Measurements from ENCODE around the gene KIAA0930. TPM values are rescaled to one million over a fixed set of nuclear protein-coding genes. Genes with fewer than 3 reads are reported as not detected.
"Not testable (repeated sequence)": the region's sequence is repeated elsewhere in the genome, so short reads cannot be mapped to it uniquely, and the experiment has no call there.

Gene KIAA0930
- total and polyA plus RNA-seq, 2 donors, result 32.4 TPM

- not testable (repeated sequence) for DNase-seq (ENCODE audit: low read depth in 6 of 9, low spot score in 9 of 9); H3K36me3 ChIP-seq (ENCODE audit: control insufficient read depth in 2 of 2, insufficient read depth in 2 of 2, low read length in 1 of 2); H3K9me3 ChIP-seq (ENCODE audit: control insufficient read depth in 2 of 2, insufficient read depth in 1 of 2, low read length in 1 of 2); H3K27ac ChIP-seq (ENCODE audit: low read depth in 1 of 2, low read length in 1 of 2); H3K27me3 ChIP-seq (ENCODE audit: control insufficient read depth in 2 of 2, insufficient read depth in 1 of 2, low read length in 1 of 2); H3K4me1 ChIP-seq (ENCODE audit: control insufficient read depth in 2 of 2, insufficient read depth in 2 of 2, low read length in 2 of 2); H3K4me3 ChIP-seq (ENCODE audit: low read length in 2 of 2)
- WGBS, result 99% methylated on average over 4 of the region's 4 CpGs
These were observed 17.2 kb upstream of the KIAA0930 start for GRCh38 chr22:45257941-45258340.

- H3K4me3 ChIP-seq (ENCODE audit: low read length in 2 of 2), result no peak overlapping the region
- no peak overlapping the region for H3K27ac ChIP-seq (ENCODE audit: low read depth in 1 of 2, low read length in 1 of 2)
- H3K27me3 ChIP-seq (ENCODE audit: control insufficient read depth in 2 of 2, insufficient read depth in 1 of 2, low read length in 1 of 2), result no peaks in the 10 kb centered on the region
- H3K36me3 ChIP-seq (ENCODE audit: control insufficient read depth in 2 of 2, insufficient read depth in 2 of 2, low read length in 1 of 2), result no peaks in the 10 kb centered on the region
- H3K4me1 ChIP-seq (ENCODE audit: control insufficient read depth in 2 of 2, insufficient read depth in 2 of 2, low read length in 2 of 2), result no peaks in the 10 kb centered on the region
- DNase-seq (ENCODE audit: low read depth in 6 of 9, low spot score in 9 of 9), result no peak
- peaks cover 0 to 4% of the 10 kb centered on the region in 2 donors for H3K9me3 ChIP-seq (ENCODE audit: control insufficient read depth in 2 of 2, insufficient read depth in 1 of 2, low read length in 1 of 2)
- WGBS, result 87% methylated on average over 6 of the region's 6 CpGs
These were observed 14.1 kb upstream of the KIAA0930 start for GRCh38 chr22:45254789-45255278.

GRCh38 chr22:45254388-45254787, 13.7 kb upstream of the KIAA0930 start:
- no peaks in the 10 kb centered on the region for H3K36me3 ChIP-seq (ENCODE audit: control insufficient read depth in 2 of 2, insufficient read depth in 2 of 2, low read length in 1 of 2)
- no peaks in the 10 kb centered on the region for H3K4me1 ChIP-seq (ENCODE audit: control insufficient read depth in 2 of 2, insufficient read depth in 2 of 2, low read length in 2 of 2)
- DNase-seq (ENCODE audit: low read depth in 6 of 9, low spot score in 9 of 9), result no peak
- H3K27me3 ChIP-seq (ENCODE audit: control insufficient read depth in 2 of 2, insufficient read depth in 1 of 2, low read length in 1 of 2), result no peaks in the 10 kb centered on the region
- 97% methylated on average over 7 of the region's 7 CpGs for WGBS
- no peak overlapping the region for H3K4me3 ChIP-seq (ENCODE audit: low read length in 2 of 2)
- no peak overlapping the region for H3K27ac ChIP-seq (ENCODE audit: low read depth in 1 of 2, low read length in 1 of 2)
- H3K9me3 ChIP-seq (ENCODE audit: control insufficient read depth in 2 of 2, insufficient read depth in 1 of 2, low read length in 1 of 2), result peaks cover 0 to 4% of the 10 kb centered on the region in 2 donors

GRCh38 chr22:45253039-45253641, 12.4 kb upstream of the KIAA0930 start:
- Histone ChIP-seq H3K27me3 (ENCODE audit: control insufficient read depth in 2 of 2, insufficient read depth in 1 of 2, low read length in 1 of 2) (no peaks in the 10 kb centered on the region), H3K9me3 (ENCODE audit: control insufficient read depth in 2 of 2, insufficient read depth in 1 of 2, low read length in 1 of 2) (peaks cover 0 to 4% of the 10 kb centered on the region in 2 donors), H3K4me1 (ENCODE audit: control insufficient read depth in 2 of 2, insufficient read depth in 2 of 2, low read length in 2 of 2) (no peaks in the 10 kb centered on the region), H3K4me3 (ENCODE audit: low read length in 2 of 2) (no peak overlapping the region), H3K27ac (ENCODE audit: low read depth in 1 of 2, low read length in 1 of 2) (no peak overlapping the region), H3K36me3 (ENCODE audit: control insufficient read depth in 2 of 2, insufficient read depth in 2 of 2, low read length in 1 of 2) (no peaks in the 10 kb centered on the region)
- DNase-seq (ENCODE audit: low read depth in 6 of 9, low spot score in 9 of 9), result no peak
- 97% methylated on average over 10 of the region's 10 CpGs for WGBS

- Histone ChIP-seq H3K27me3 (ENCODE audit: control insufficient read depth in 2 of 2, insufficient read depth in 1 of 2, low read length in 1 of 2) (no peaks in the 10 kb centered on the region), H3K4me3 (ENCODE audit: low read length in 2 of 2) (no peak overlapping the region), H3K27ac (ENCODE audit: low read depth in 1 of 2, low read length in 1 of 2) (no peak overlapping the region), H3K36me3 (ENCODE audit: control insufficient read depth in 2 of 2, insufficient read depth in 2 of 2, low read length in 1 of 2) (no peaks in the 10 kb centered on the region), H3K9me3 (ENCODE audit: control insufficient read depth in 2 of 2, insufficient read depth in 1 of 2, low read length in 1 of 2) (peaks cover 0 to 4% of the 10 kb centered on the region in 2 donors), H3K4me1 (ENCODE audit: control insufficient read depth in 2 of 2, insufficient read depth in 2 of 2, low read length in 2 of 2) (no peaks in the 10 kb centered on the region)
- WGBS, result 88% methylated on average over 8 of the region's 8 CpGs
- no peak for DNase-seq (ENCODE audit: low read depth in 6 of 9, low spot score in 9 of 9)
These were observed 11.1 kb upstream of the KIAA0930 start for GRCh38 chr22:45251825-45252224.

- H3K4me3 ChIP-seq (ENCODE audit: low read length in 2 of 2), result no peak overlapping the region
These were observed 8.3 kb upstream of the KIAA0930 start for GRCh38 chr22:45248832-45249561.

GRCh38 chr22:45246060-45246985, 5.6 kb upstream of the KIAA0930 start:
- Histone ChIP-seq H3K27ac (ENCODE audit: low read depth in 1 of 2, low read length in 1 of 2) (peak overlapping the region in 1 of 2 donors; percentile 25), H3K4me3 (ENCODE audit: low read length in 2 of 2) (no peak overlapping the region), H3K27me3 (ENCODE audit: control insufficient read depth in 2 of 2, insufficient read depth in 1 of 2, low read length in 1 of 2) (no peaks in the 10 kb centered on the region), H3K36me3 (ENCODE audit: control insufficient read depth in 2 of 2, insufficient read depth in 2 of 2, low read length in 1 of 2) (no peaks in the 10 kb centered on the region), H3K4me1 (ENCODE audit: control insufficient read depth in 2 of 2, insufficient read depth in 2 of 2, low read length in 2 of 2) (peaks cover 1 to 5% of the 10 kb centered on the region in 2 donors), H3K9me3 (ENCODE audit: control insufficient read depth in 2 of 2, insufficient read depth in 1 of 2, low read length in 1 of 2) (no peaks in the 10 kb centered on the region)
- no peak for DNase-seq (ENCODE audit: low read depth in 6 of 9, low spot score in 9 of 9)
- WGBS, result 91% methylated on average over 13 of the region's 13 CpGs

More at GRCh38 chr22:45248832-45249561, 8.3 kb upstream of the KIAA0930 start:
- 52% methylated on average over 8 of the region's 8 CpGs for WGBS
- Histone ChIP-seq H3K27ac (ENCODE audit: low read depth in 1 of 2, low read length in 1 of 2) (no peak overlapping the region), H3K9me3 (ENCODE audit: control insufficient read depth in 2 of 2, insufficient read depth in 1 of 2, low read length in 1 of 2) (peaks cover 0 to 4% of the 10 kb centered on the region in 2 donors), H3K4me1 (ENCODE audit: control insufficient read depth in 2 of 2, insufficient read depth in 2 of 2, low read length in 2 of 2) (no peaks in the 10 kb centered on the region), H3K36me3 (ENCODE audit: control insufficient read depth in 2 of 2, insufficient read depth in 2 of 2, low read length in 1 of 2) (no peaks in the 10 kb centered on the region), H3K27me3 (ENCODE audit: control insufficient read depth in 2 of 2, insufficient read depth in 1 of 2, low read length in 1 of 2) (no peaks in the 10 kb centered on the region)
- DNase-seq (ENCODE audit: low read depth in 6 of 9, low spot score in 9 of 9), result peak in 1 of 9 donors; percentile 20

GRCh38 chr22:45244916-45245315, 4.2 kb upstream of the KIAA0930 start:
- Histone ChIP-seq H3K4me3 (ENCODE audit: low read length in 2 of 2) (no peak overlapping the region), H3K27ac (ENCODE audit: low read depth in 1 of 2, low read length in 1 of 2) (no peak overlapping the region), H3K36me3 (ENCODE audit: control insufficient read depth in 2 of 2, insufficient read depth in 2 of 2, low read length in 1 of 2) (no peaks in the 10 kb centered on the region), H3K27me3 (ENCODE audit: control insufficient read depth in 2 of 2, insufficient read depth in 1 of 2, low read length in 1 of 2) (no peaks in the 10 kb centered on the region), H3K9me3 (ENCODE audit: control insufficient read depth in 2 of 2, insufficient read depth in 1 of 2, low read length in 1 of 2) (no peaks in the 10 kb centered on the region), H3K4me1 (ENCODE audit: control insufficient read depth in 2 of 2, insufficient read depth in 2 of 2, low read length in 2 of 2) (peaks cover 6 to 10% of the 10 kb centered on the region in 2 donors)
- WGBS, result 87% methylated on average over 4 of the region's 4 CpGs
- DNase-seq (ENCODE audit: low read depth in 6 of 9, low spot score in 9 of 9), result no peak
